ENCODE measurements around the gene ATP11B. TPM values are rescaled to one million over a fixed set of nuclear protein-coding genes. Genes with fewer than 3 reads are reported as not detected.

ATP11B gene
- total RNA-seq: 90.9 TPM

GRCh38 chr3:182792901-182793662 is at the start of gene ATP11B:
ATP11B (plus strand) TSS chr3:182793504; CDS start chr3:182793760, 256 bp downstream.

Other genes with a start within 250 kb of the ATP11B start
- gene DCUN1D1, start 187.0 kb downstream of the ATP11B start, total RNA-seq: 63.7 TPM

All from diencephalon (tissue), 1 donor.